Measurements from ENCODE around the gene MGME1.

Gene MGME1

GRCh38 chr20:17940224-17940971 is 28.4 kb upstream of the MGME1 start:
- DNase-seq (ENCODE audit: low read depth, low spot score): no peak

- DNase-seq (ENCODE audit: low read depth, low spot score): no peak
Measured at GRCh38 chr20:17941087-17941825, 27.6 kb upstream of the MGME1 start.

- no peak for DNase-seq (ENCODE audit: low read depth, low spot score)
Measured at GRCh38 chr20:17941826-17942196, 27.0 kb upstream of the MGME1 start.

GRCh38 chr20:17943343-17943742 is 25.5 kb upstream of the MGME1 start:
- peak; percentile 71 for DNase-seq (ENCODE audit: low read depth, low spot score)

GRCh38 chr20:17944854-17945474 is 23.9 kb upstream of the MGME1 start:
- DNase-seq (ENCODE audit: low read depth, low spot score): no peak

- DNase-seq (ENCODE audit: low read depth, low spot score): no peak
Measured at GRCh38 chr20:17946040-17946439, 22.8 kb upstream of the MGME1 start.

- DNase-seq (ENCODE audit: low read depth, low spot score): no peak
Measured at GRCh38 chr20:17946572-17947473, 22.0 kb upstream of the MGME1 start.

- DNase-seq (ENCODE audit: low read depth, low spot score): no peak
Measured at GRCh38 chr20:17947474-17947815, 21.4 kb upstream of the MGME1 start.

- DNase-seq (ENCODE audit: low read depth, low spot score): no peak
Measured at GRCh38 chr20:17948442-17948841, 20.4 kb upstream of the MGME1 start.

- DNase-seq (ENCODE audit: low read depth, low spot score): no peak
Measured at GRCh38 chr20:17949899-17950298, 18.9 kb upstream of the MGME1 start.

GRCh38 chr20:17950670-17951069 is 18.1 kb upstream of the MGME1 start:
- DNase-seq (ENCODE audit: low read depth, low spot score): no peak

- no peak for DNase-seq (ENCODE audit: low read depth, low spot score)
Measured at GRCh38 chr20:17951323-17951722, 17.5 kb upstream of the MGME1 start.

- DNase-seq (ENCODE audit: low read depth, low spot score): no peak
Measured at GRCh38 chr20:17952692-17953684, 15.8 kb upstream of the MGME1 start.

GRCh38 chr20:17953935-17954334 is 14.9 kb upstream of the MGME1 start:
- no peak for DNase-seq (ENCODE audit: low read depth, low spot score)

GRCh38 chr20:17955302-17955701 is 13.5 kb upstream of the MGME1 start:
- DNase-seq (ENCODE audit: low read depth, low spot score): peak; percentile 41

- peak; percentile 35 for DNase-seq (ENCODE audit: low read depth, low spot score)
Measured at GRCh38 chr20:17956099-17956685, 12.6 kb upstream of the MGME1 start.

- DNase-seq (ENCODE audit: low read depth, low spot score): peak; percentile 60
Measured at GRCh38 chr20:17957505-17958363, 11.1 kb upstream of the MGME1 start.

- DNase-seq (ENCODE audit: low read depth, low spot score): peak; percentile 10
Measured at GRCh38 chr20:17958373-17959256, 10.2 kb upstream of the MGME1 start.

Measured in astrocyte of the hippocampus (primary cell).